Suppressor macrophage treated with lipopolysaccharide for 1 hour (primary cell): ENCODE measurements around the gene OR8D1.

ENCODE experiments used
- DNase-seq, 3 donors: peaks; one replicate each; pipeline ENCODE4 v3.0.0-alpha.2; 2020 to 2022

The OR8D1 gene

GRCh38 chr11:124313849-124314248 lies at the start of gene OR8D1:
Gene OR8D1 (minus strand): TSS chr11:124313949. CDS start chr11:124310766, 3,183 bp downstream.
- no peak for DNase-seq

GRCh38 chr11:124359566-124359965 lies 45.8 kb upstream of the OR8D1 start:
- DNase-seq: peak; percentile 13 to 27 (median 24)

GRCh38 chr11:124346311-124346955 lies 32.7 kb upstream of the OR8D1 start:
- peak; percentile 24 to 67 (median 59) for DNase-seq

- no peak for DNase-seq
Observed at GRCh38 chr11:124344346-124344745, 30.6 kb upstream of the OR8D1 start.

- DNase-seq: no peak
Observed at GRCh38 chr11:124340142-124340447, 26.3 kb upstream of the OR8D1 start.

- DNase-seq: peak; percentile 20 to 53 (median 43)
Observed at GRCh38 chr11:124339396-124340141, 25.8 kb upstream of the OR8D1 start.

GRCh38 chr11:124331873-124332272 lies 18.1 kb upstream of the OR8D1 start:
- DNase-seq: no peak

- DNase-seq: peak; percentile 39 to 77 (median 57)
Observed at GRCh38 chr11:124329787-124330478, 16.2 kb upstream of the OR8D1 start.

- no peak for DNase-seq
Observed at GRCh38 chr11:124327775-124328174, 14.0 kb upstream of the OR8D1 start.

- DNase-seq: no peak
Observed at GRCh38 chr11:124322356-124322755, 8.6 kb upstream of the OR8D1 start.

- no peak for DNase-seq
Observed at GRCh38 chr11:124320097-124320496, 6.3 kb upstream of the OR8D1 start, which contains the start of gene OR8D2. Gene OR8D2 (minus strand): TSS chr11:124320197. CDS start chr11:124320197, 0 bp downstream.

GRCh38 chr11:124315052-124315451 lies 1.3 kb upstream of the OR8D1 start:
- peak; percentile 64 to 83 (median 74) for DNase-seq

GRCh38 chr11:124313131-124313530 lies 618 bp downstream of the OR8D1 start:
- DNase-seq: no peak

- DNase-seq: no peak
Observed at GRCh38 chr11:124311670-124312069, 2.1 kb downstream of the OR8D1 start.

GRCh38 chr11:124311269-124311668 lies 2.5 kb downstream of the OR8D1 start:
- no peak for DNase-seq

- no peak for DNase-seq
Observed at GRCh38 chr11:124310721-124311120, 3.0 kb downstream of the OR8D1 start.

GRCh38 chr11:124307093-124307492 lies 6.7 kb downstream of the OR8D1 start:
- no peak for DNase-seq

- DNase-seq: no peak
Observed at GRCh38 chr11:124302347-124303125, 11.2 kb downstream of the OR8D1 start.

- peak in 2 of 3 donors; percentile 65 to 69 for DNase-seq
Observed at GRCh38 chr11:124301548-124301947, 12.2 kb downstream of the OR8D1 start.

- no peak for DNase-seq
Observed at GRCh38 chr11:124297921-124298320, 15.8 kb downstream of the OR8D1 start.

GRCh38 chr11:124296016-124296415 lies 17.7 kb downstream of the OR8D1 start:
- no peak for DNase-seq

GRCh38 chr11:124294687-124295086 lies 19.1 kb downstream of the OR8D1 start:
- peak; percentile 36 to 70 (median 69) for DNase-seq
